Upper lobe of left lung (tissue), 6 donors: ENCODE data around the gene MYO18A. TPM values are rescaled to one million over a fixed set of nuclear protein-coding genes. Genes with fewer than 3 reads are reported as not detected.

Experiments
- ATAC-seq, 2 donors: fragments of 200-7000 bp; cut with Tn5 transposase; one replicate each; pipeline ENCODE4 v1.9.1; 2022; ENCODE audit warnings: mild to moderate bottlenecking in 2 of 2, moderate library complexity in 2 of 2; ENCODE audit not compliant: low FRiP score in 2 of 2
- DNase-seq, 2 donors: peaks; one replicate each; pipeline ENCODE4 v3.0.0-alpha.2; 2019 to 2020
- H3K27ac ChIP-seq, 4 donors: fragments of 200-600 bp; sonication (generic); one replicate each; pipeline ENCODE4 v1.5.1; 2016 to 2019
- H3K27me3 ChIP-seq, 4 donors: fragments of 200-600 bp; sonication (generic); one replicate each; pipeline ENCODE4 v1.5.1; 2017 to 2019
- H3K36me3 ChIP-seq, 4 donors: fragments of 200-600 bp; sonication (generic); one replicate each; pipeline ENCODE4 v1.5.1; 2016 to 2019
- H3K4me1 ChIP-seq, 4 donors: fragments of 200-600 bp; sonication (generic); one replicate each; pipeline ENCODE4 v1.5.1; 2018 to 2019
- H3K4me3 ChIP-seq, 4 donors: fragments of 200-600 bp; sonication (generic); one replicate each; pipeline ENCODE4 v1.5.1; 2017 to 2019; ENCODE audit warnings: mild to moderate bottlenecking in 2 of 4, moderate library complexity in 1 of 4
- H3K9me3 ChIP-seq, 4 donors: fragments of 200-600 bp; sonication (generic); one replicate each; pipeline ENCODE4 v1.5.1; 2018 to 2019
- CTCF ChIP-seq, 6 experiments: fragments of 450-650 bp in 4 of 6; fragments of 200-600 bp in 2 of 6; sonication (generic) in 2 of 6; IDR thresholded peaks; one replicate each; pipeline ENCODE4 v1.5.1; 2016 to 2019; ENCODE audit warnings: antibody characterized with exemption in 6 of 6
- EP300 ChIP-seq, 4 donors: sonication (generic); formaldehyde crosslinking; IDR thresholded peaks; one replicate each; pipeline ENCODE4 v1.5.1; 2017; ENCODE audit warnings: antibody characterized with exemption in 4 of 4, control low read depth in 2 of 4
- POLR2A ChIP-seq, 4 donors: fragments of 450-650 bp; IDR thresholded peaks; one replicate each; pipeline ENCODE4 v1.5.1; 2016 to 2017; ENCODE audit warnings: antibody characterized with exemption in 4 of 4, mild to moderate bottlenecking in 2 of 4
- POLR2AphosphoS5 ChIP-seq, 2 donors: sonication (generic); formaldehyde crosslinking; IDR thresholded peaks; one replicate each; pipeline ENCODE4 v1.5.1; 2017; ENCODE audit warnings: antibody characterized with exemption in 2 of 2
- WGBS, 2 donors: methylation state at CpG; one replicate each; pipeline ENCODE4 v1.1.5; 2017 to 2018; 5-methylcytosine and 5-hydroxymethylcytosine counted together
- total RNA-seq, 6 donors: library from RNA; depleted of rRNA in 4 of 6; stranded (reverse); fragments of >200 nt in 4 of 6; gene quantifications; one replicate each; pipeline versions ENCODE4 v1.1.0 to v1.2.1, GENCODE V29; 2016 to 2021
- donor health status: DM: no; HTN: no; CAD: no; lungs with moderate emphysema.
- donor health status: DM: no; HTN: yes; CAD: no; lungs with severe emphysema.

Gene MYO18A
- total RNA-seq, 6 donors from 2014 or later, result 37.4 to 214 (median 67.4) TPM

DNA sequence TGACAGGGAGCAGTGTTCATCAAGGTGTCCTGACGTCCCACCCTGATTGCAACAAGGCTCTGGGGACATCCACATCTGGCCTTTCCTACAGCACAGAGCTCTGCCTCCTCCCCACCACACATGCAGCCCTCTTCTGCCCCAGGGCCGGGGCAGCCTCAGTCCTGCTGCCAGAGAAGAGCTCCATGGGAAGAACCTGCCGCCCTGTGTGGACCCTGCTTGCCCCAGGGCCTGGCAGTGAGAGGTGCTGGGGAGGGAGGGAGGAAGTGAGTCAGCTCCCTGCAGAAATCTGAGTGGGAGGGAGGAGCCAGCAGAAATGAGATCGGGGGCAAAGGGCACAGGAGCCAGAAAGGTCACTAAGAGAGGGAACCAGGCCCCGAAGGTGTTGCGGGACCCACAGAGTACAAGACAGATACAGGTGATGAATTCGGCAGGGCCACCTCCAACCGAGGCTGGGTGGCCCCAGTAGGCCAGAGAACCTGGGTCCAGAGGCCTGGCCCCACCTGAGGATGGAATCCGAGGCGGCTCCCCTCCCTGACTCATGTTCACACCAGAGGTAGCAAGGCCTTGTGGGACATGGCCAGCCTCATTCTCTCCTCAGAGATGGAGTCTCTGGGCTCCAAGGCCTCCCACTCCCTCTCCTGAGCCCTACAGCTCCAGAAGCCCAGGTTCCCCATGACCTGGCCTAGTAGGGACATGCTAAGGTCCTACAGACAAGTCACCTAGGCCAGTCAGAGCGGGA lies 24.8 kb downstream of the MYO18A start:
- Histone ChIP-seq H3K4me3 (no peak overlapping the region), H3K27me3 (no peaks in the 10 kb centered on the region), H3K36me3 (no peaks in the 10 kb centered on the region), H3K9me3 (no peaks in the 10 kb centered on the region), H3K4me1 (peaks cover 65 to 68% (median 68%) of the 10 kb centered on the region in 4 donors), H3K27ac (peak overlapping the region; percentile 73 to 89 (median 85))
- WGBS, 2 donors, result 54 to 56% methylated on average over 10 to 11 of the region's 11 CpGs
- TF ChIP-seq EP300 (IDR thresholded peaks at IDR 0.05), result no peak
- TF ChIP-seq CTCF (IDR thresholded peaks at IDR 0.05), result no peak
- no peak for TF ChIP-seq POLR2A (IDR thresholded peaks at IDR 0.05)
- TF ChIP-seq POLR2AphosphoS5 (IDR thresholded peaks at IDR 0.05), result no peak
- peak; percentile 54 to 69 for DNase-seq
- peak; percentile 68 to 78 for ATAC-seq

GRCh38 chr17:29154516-29155226 lies 25.5 kb downstream of the MYO18A start:
- ATAC-seq (peak in 1 of 2 donors; percentile 39), DNase-seq (peak in 1 of 2 donors; percentile 37)
- no peak for TF ChIP-seq POLR2AphosphoS5 (IDR thresholded peaks at IDR 0.05)
- TF ChIP-seq POLR2A (IDR thresholded peaks at IDR 0.05), result no peak
- H3K4me3 ChIP-seq, result no peak overlapping the region
- no peaks in the 10 kb centered on the region for H3K9me3 ChIP-seq
- H3K27ac ChIP-seq, result peak overlapping the region; percentile 73 to 89 (median 85)
- peaks cover 65 to 70% (median 67%) of the 10 kb centered on the region in 4 donors for H3K4me1 ChIP-seq
- WGBS, 2 donors, result 36 to 51% methylated on average over 10 to 11 of the region's 11 CpGs
- H3K27me3 ChIP-seq, result no peaks in the 10 kb centered on the region
- no peaks in the 10 kb centered on the region for H3K36me3 ChIP-seq

DNA sequence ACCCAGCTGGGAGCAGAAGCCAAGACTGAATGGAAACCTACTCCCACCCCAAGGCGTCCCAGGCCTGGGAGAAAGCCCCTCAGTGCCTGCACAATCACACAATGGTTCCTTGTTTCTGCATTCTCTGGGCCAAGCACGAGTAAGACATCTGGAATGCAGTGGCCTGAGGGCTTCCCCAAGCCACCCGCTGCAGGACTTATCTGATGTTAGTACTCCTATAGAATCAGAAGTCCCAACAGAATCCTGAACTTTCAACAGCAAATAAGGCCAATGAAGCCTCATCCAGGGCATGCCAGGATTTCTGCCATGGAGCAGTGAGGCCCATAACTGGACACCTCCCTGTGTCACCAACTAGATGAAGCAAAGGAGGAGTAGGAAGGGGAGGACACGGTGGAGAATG lies 28.6 kb downstream of the MYO18A start:
- Histone ChIP-seq H3K9me3 (no peaks in the 10 kb centered on the region), H3K27ac (no peak overlapping the region), H3K36me3 (no peaks in the 10 kb centered on the region), H3K4me1 (peaks cover 49 to 56% (median 52%) of the 10 kb centered on the region in 4 donors), H3K27me3 (no peaks in the 10 kb centered on the region), H3K4me3 (no peak overlapping the region)
- WGBS, 2 donors, result 85 to 87% methylated on average over 4 of the region's 4 CpGs
- DNase-seq, result no peak
- no peak for TF ChIP-seq CTCF (IDR thresholded peaks at IDR 0.05)
- no peak for TF ChIP-seq POLR2AphosphoS5 (IDR thresholded peaks at IDR 0.05)
- no peak for ATAC-seq

DNA sequence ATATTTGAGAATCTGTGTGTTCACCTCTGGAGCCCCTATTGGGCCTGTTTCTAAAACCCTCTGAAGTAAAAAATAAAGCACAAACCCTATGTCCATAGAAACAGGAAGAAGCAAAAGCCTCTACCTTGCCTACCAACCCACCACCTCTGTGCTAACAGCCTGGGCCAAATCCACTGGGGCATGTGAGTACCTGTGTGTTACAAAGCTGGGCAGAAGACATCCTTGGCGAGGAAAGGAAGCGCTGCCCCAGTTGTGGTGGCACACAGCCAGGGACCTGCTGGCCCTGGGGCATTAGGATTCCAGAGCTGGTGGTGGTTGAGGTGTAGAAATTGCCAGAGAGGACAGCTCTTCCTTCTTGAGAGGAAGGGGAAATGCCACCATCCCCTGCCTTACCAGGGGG lies 30.0 kb downstream of the MYO18A start:
- no peaks in the 10 kb centered on the region for H3K9me3 ChIP-seq
- no peak overlapping the region for H3K4me3 ChIP-seq
- ATAC-seq, result no peak
- H3K27ac ChIP-seq, result peak overlapping the region; percentile 83 to 88 (median 87)
- no peaks in the 10 kb centered on the region for H3K27me3 ChIP-seq
- 63 to 82% methylated on average over 2 of the region's 2 CpGs for WGBS, 2 donors
- DNase-seq, result no peak
- TF ChIP-seq POLR2A (IDR thresholded peaks at IDR 0.05) (no peak), POLR2AphosphoS5 (IDR thresholded peaks at IDR 0.05) (no peak), CTCF (IDR thresholded peaks at IDR 0.05) (no peak), EP300 (IDR thresholded peaks at IDR 0.05) (no peak)
- peaks cover 41 to 51% (median 45%) of the 10 kb centered on the region in 4 donors for H3K4me1 ChIP-seq
- no peaks in the 10 kb centered on the region for H3K36me3 ChIP-seq

GRCh38 chr17:29149431-29150064 lies 30.6 kb downstream of the MYO18A start:
- H3K4me3 ChIP-seq, result peak overlapping the region in 3 of 4 donors; percentile 32 to 61 (median 49)
- 32 to 36% methylated on average over 8 of the region's 8 CpGs for WGBS, 2 donors
- H3K27ac ChIP-seq, result peak overlapping the region; percentile 83 to 88 (median 87)
- TF ChIP-seq EP300 (IDR thresholded peaks at IDR 0.05) (no peak), CTCF (IDR thresholded peaks at IDR 0.05) (no peak), POLR2AphosphoS5 (IDR thresholded peaks at IDR 0.05) (no peak), POLR2A (IDR thresholded peaks at IDR 0.05) (no peak)
- DNase-seq (peak in 1 of 2 donors; percentile 45), ATAC-seq (no peak)
- H3K36me3 ChIP-seq, result no peaks in the 10 kb centered on the region
- H3K27me3 ChIP-seq, result no peaks in the 10 kb centered on the region
- H3K4me1 ChIP-seq, result peaks cover 37 to 48% (median 45%) of the 10 kb centered on the region in 4 donors
- no peaks in the 10 kb centered on the region for H3K9me3 ChIP-seq
